ENCODE results near the gene APBB2. TPM values are rescaled to one million over a fixed set of nuclear protein-coding genes. Genes with fewer than 3 reads are reported as not detected.

APBB2 gene
- total and polyA plus RNA-seq, 2 of the 8 experiments (the other 6 are each of a cell fraction or from before 2014, with no cell fraction given) = 58.7 to 59.4 TPM

DNA sequence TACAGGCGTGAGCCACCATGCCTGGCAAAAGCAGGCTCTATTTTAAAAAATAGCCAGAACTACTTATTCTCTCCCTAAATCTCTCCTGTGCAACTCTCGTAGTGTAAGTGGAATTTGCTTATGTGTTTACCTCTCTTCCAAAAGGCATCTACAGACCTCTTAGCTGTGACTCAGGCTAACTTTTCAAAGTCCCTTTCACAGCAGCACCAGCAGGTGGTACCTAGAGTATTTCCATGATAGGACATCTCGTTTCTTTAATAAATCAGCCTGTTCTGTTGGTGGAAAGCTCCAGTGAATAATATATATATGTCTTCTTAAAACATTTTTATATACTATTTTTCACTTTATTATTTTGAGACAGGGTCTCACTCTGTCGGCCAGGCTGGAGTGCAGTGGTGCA lies 375.6 kb downstream of the APBB2 start:
- Histone ChIP-seq H3K14ac (ENCODE audit: insufficient read length) (no peak overlapping the region), H2BK20ac (ENCODE audit: low read length) (no peak overlapping the region), H2AFZ (ENCODE audit: low read length) (no peak overlapping the region), H2AK5ac (ENCODE audit: low read depth, low read length) (no peak overlapping the region), H3K79me1 (ENCODE audit: low read depth, low read length) (peaks cover 14% of the 10 kb centered on the region; the same call in 1 of the 2 replicates), H3K4ac (replicated peaks; ENCODE audit: insufficient read length, low read depth, low read length) (no peak overlapping the region), H3K9me3 (ENCODE audit: insufficient read depth in 2 of 2, low read depth in 1 of 2, low read length in 1 of 2) (no peaks in the 10 kb centered on the region), H3K27me3 (replicated peaks in 1 of 4; ENCODE audit: control insufficient read depth in 3 of 4, extremely low read depth in 1 of 4, insufficient read depth in 3 of 4, low read length in 3 of 4) (no peaks in the 10 kb centered on the region), H3K18ac (ENCODE audit: extremely low read depth, low read length) (no peak overlapping the region), H2BK5ac (ENCODE audit: low read depth, low read length) (no peak overlapping the region), H4K5ac (ENCODE audit: insufficient read length, low read depth, low read length) (no peak overlapping the region), H3K23me2 (ENCODE audit: low read depth, low read length) (no peaks in the 10 kb centered on the region), H3K56ac (replicated peaks; ENCODE audit: insufficient read length, low read depth, low read length) (no peak overlapping the region), H2BK120ac (replicated peaks; ENCODE audit: low read depth, low read length) (no peak overlapping the region), H3K27ac (ENCODE audit: low read depth, low read length) (no peak overlapping the region), H3K4me1 (replicated peaks in 1 of 4; ENCODE audit: control insufficient read depth in 3 of 4, insufficient read depth in 4 of 4, low read length in 3 of 4) (peaks cover 0 to 6% (median 0%) of the 10 kb centered on the region in 4 experiments; a peak in 1 of 7 replicates), H2BK12ac (ENCODE audit: low read depth, low read length) (no peak overlapping the region), H3K36me3 (ENCODE audit: control insufficient read depth in 2 of 4, insufficient read depth in 4 of 4, low read length in 3 of 4) (peaks cover 0 to 12% (median 2%) of the 10 kb centered on the region in 4 experiments; a peak in 3 of 8 replicates), H3K9ac (replicated peaks in 1 of 4; ENCODE audit: extremely low read depth in 1 of 4, low read depth in 3 of 4, low read length in 3 of 4) (no peak overlapping the region), H2BK15ac (ENCODE audit: low read length) (no peak overlapping the region), H3K23ac (ENCODE audit: insufficient read length) (no peak overlapping the region), H4K20me1 (replicated peaks in 1 of 2; ENCODE audit: control insufficient read depth in 1 of 2, insufficient read depth in 2 of 2, low read length in 2 of 2) (peaks cover 6 to 12% of the 10 kb centered on the region in 2 experiments), H4K91ac (replicated peaks; ENCODE audit: insufficient read length, low read length) (no peak overlapping the region), H3K4me2 (ENCODE audit: insufficient read depth in 1 of 2, low read depth in 2 of 2, low read length in 2 of 2) (no peak overlapping the region), H4K8ac (ENCODE audit: extremely low read depth, insufficient read depth, low read length) (no peak overlapping the region), H3K79me2 (ENCODE audit: control insufficient read depth in 1 of 2, insufficient read depth in 2 of 2, low read length in 2 of 2) (peaks cover 2 to 58% of the 10 kb centered on the region in 2 experiments; a peak in 3 of 4 replicates), H3K4me3 (ENCODE audit: extremely low read depth in 1 of 4, insufficient read depth in 2 of 4, low read depth in 3 of 4, low read length in 4 of 4) (no peak overlapping the region)
- CTCF ChIA-PET (ENCODE audit: partially characterized antibody) = interaction anchor here (0.5 to 8.9 kb wide), 11 partner anchors 11 to 388 kb away, joined by 3 to 97 read pairs (median 4); no protein-coding TSS in a partner anchor
- FAIRE-seq (no peak), DNase-seq (ENCODE audit: low read depth in 1 of 2, low spot score in 2 of 2) (no peak)
- POLR2A ChIA-PET (ENCODE audit: partially characterized antibody) = interaction anchor here (0.7 kb wide), 1 partner anchor 47 kb away, joined by 3 read pairs; no protein-coding TSS in a partner anchor
- 86% methylated on average over 4 of the region's 4 CpGs; no CpG with 5 or more reads in 1 of the 2 experiments for WGBS, 2 experiments (ENCODE audit: extremely low coverage in 1 of 2, insufficient coverage in 1 of 2, insufficient read length in 1 of 2, insufficient replicate concordance in 2 of 2, low coverage in 1 of 2, low lambda C conversion rate in 2 of 2, missing lambda C conversion rate in 1 of 2)
- TF ChIP-seq TAF1 (IDR thresholded peaks at IDR 0.05; ENCODE audit: low read depth, low read length) = no peak
- TF ChIP-seq TEAD4 (IDR thresholded peaks at IDR 0.05; ENCODE audit: low read depth, low read length) = no peak
- no peak for TF ChIP-seq RNF2 (IDR thresholded peaks at IDR 0.05; ENCODE audit: borderline replicate concordance, low read depth, low read length, missing control alignments, poor library complexity, severe bottlenecking)
- no peak for TF ChIP-seq BRCA1 (IDR thresholded peaks at IDR 0.05; ENCODE audit: low read depth, low read length)
- no peak for TF ChIP-seq SP4 (IDR thresholded peaks at IDR 0.05; ENCODE audit: low read length)
- no peak for TF ChIP-seq FOSL1 (IDR thresholded peaks at IDR 0.05; ENCODE audit: insufficient read depth, low read depth, low read length)
- TF ChIP-seq POU5F1 (IDR thresholded peaks at IDR 0.05; ENCODE audit: low read depth, low read length) = no peak
- TF ChIP-seq, protein P1, sequence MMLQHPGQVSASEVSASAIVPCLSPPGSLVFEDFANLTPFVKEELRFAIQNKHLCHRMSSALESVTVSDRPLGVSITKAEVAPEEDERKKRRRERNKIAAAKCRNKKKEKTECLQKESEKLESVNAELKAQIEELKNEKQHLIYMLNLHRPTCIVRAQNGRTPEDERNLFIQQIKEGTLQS (IDR thresholded peaks at IDR 0.05; ENCODE audit: insufficient read depth, low read depth, low read length) = no peak
- TF ChIP-seq, protein P2, sequence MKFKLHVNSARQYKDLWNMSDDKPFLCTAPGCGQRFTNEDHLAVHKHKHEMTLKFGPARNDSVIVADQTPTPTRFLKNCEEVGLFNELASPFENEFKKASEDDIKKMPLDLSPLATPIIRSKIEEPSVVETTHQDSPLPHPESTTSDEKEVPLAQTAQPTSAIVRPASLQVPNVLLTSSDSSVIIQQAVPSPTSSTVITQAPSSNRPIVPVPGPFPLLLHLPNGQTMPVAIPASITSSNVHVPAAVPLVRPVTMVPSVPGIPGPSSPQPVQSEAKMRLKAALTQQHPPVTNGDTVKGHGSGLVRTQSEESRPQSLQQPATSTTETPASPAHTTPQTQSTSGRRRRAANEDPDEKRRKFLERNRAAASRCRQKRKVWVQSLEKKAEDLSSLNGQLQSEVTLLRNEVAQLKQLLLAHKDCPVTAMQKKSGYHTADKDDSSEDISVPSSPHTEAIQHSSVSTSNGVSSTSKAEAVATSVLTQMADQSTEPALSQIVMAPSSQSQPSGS (IDR thresholded peaks at IDR 0.05; ENCODE audit: low read length) = no peak
- no peak for TF ChIP-seq SIX5 (IDR thresholded peaks at IDR 0.05; ENCODE audit: low read depth, low read length)
- no peak for TF ChIP-seq RXRA (IDR thresholded peaks at IDR 0.05; ENCODE audit: insufficient read depth, low read depth, low read length)

Data from H1 (cell line).